Subcutaneous abdominal adipose tissue (tissue), 5 donors: ENCODE measurements around the gene BBLN.

Experiments
- H3K27ac ChIP-seq: one replicate; pipeline ENCODE4 v1.7.0; 2013; ENCODE audit warnings: low read depth, mild to moderate bottlenecking, inconsistent platforms, low read length, moderate library complexity
- H3K27me3 ChIP-seq, 5 donors: one replicate each; pipeline ENCODE4 v1.7.0; 2013; ENCODE audit warnings: low read length in 5 of 5, inconsistent platforms in 1 of 5; ENCODE audit not compliant: control insufficient read depth in 5 of 5, insufficient read depth in 4 of 5
- H3K36me3 ChIP-seq, 5 donors: one replicate each; pipeline ENCODE4 v1.7.0; 2013; ENCODE audit warnings: low read length in 5 of 5; ENCODE audit not compliant: control insufficient read depth in 5 of 5, insufficient read depth in 5 of 5
- H3K4me1 ChIP-seq, 5 donors: one replicate each; pipeline ENCODE4 v1.7.0; 2013; ENCODE audit warnings: low read length in 5 of 5, mild to moderate bottlenecking in 3 of 5, moderate library complexity in 1 of 5; ENCODE audit not compliant: control insufficient read depth in 5 of 5, insufficient read depth in 5 of 5
- H3K4me3 ChIP-seq, 5 donors: one replicate each; pipeline ENCODE4 v1.7.0; 2013; ENCODE audit warnings: low read length in 5 of 5, low read depth in 1 of 5
- H3K9ac ChIP-seq, 5 donors: one replicate each; pipeline ENCODE4 v1.7.0; 2013; ENCODE audit warnings: low read length in 5 of 5, mild to moderate bottlenecking in 4 of 5, moderate library complexity in 3 of 5
- H3K9me3 ChIP-seq, 5 donors: one replicate each; pipeline ENCODE4 v1.7.0; 2013; ENCODE audit warnings: low read length in 5 of 5; ENCODE audit not compliant: control insufficient read depth in 5 of 5
- donor health status: healthy.
- donor health status: healthy.
- donor health status: healthy.
- donor health status: healthy.
- donor health status: healthy.

The BBLN gene

GRCh38 chr9:128203707-128204551 lies 43.9 kb downstream of the BBLN start:
- H3K27ac ChIP-seq, result peak overlapping the region; percentile 10

DNA sequence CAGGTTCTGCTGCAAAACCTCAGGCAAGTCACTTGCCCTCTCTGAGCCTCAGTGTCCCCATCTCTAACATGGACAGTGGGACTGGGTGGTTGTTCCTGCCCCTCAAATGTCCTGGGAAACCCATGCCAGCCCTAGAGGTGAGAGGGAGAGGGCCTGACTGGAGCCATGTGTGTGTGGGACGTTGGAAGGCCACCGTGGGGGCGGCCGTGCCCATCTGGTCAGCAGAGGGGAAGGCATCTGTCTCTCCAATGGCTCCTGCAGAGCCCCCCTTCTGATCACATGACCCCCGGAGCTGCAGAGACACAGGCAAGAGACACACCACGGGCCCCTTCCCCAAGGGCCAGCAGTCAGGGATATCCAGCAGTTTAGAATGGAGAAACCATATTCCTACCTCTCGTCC lies 44.8 kb downstream of the BBLN start:
- Histone ChIP-seq H3K4me3 (peak overlapping the region in 4 of 5 donors; percentile 41 to 82 (median 68)), H3K27me3 (peaks cover 22 to 41% (median 27%) of the 10 kb centered on the region in 5 donors), H3K27ac (peak overlapping the region; percentile 10), H3K36me3 (no peaks in the 10 kb centered on the region), H3K4me1 (peaks cover 2 to 34% (median 22%) of the 10 kb centered on the region in 5 donors), H3K9me3 (no peaks in the 10 kb centered on the region), H3K9ac (peak overlapping the region in 3 of 5 donors; percentile 4 to 24 (median 23))

More at GRCh38 chr9:128203707-128204551, 43.9 kb downstream of the BBLN start:
- Histone ChIP-seq H3K4me3 (peak overlapping the region; percentile 41 to 82 (median 73)), H3K9me3 (no peaks in the 10 kb centered on the region), H3K9ac (peak overlapping the region in 3 of 5 donors; percentile 30 to 59 (median 51)), H3K36me3 (no peaks in the 10 kb centered on the region), H3K4me1 (peaks cover 0 to 34% (median 22%) of the 10 kb centered on the region in 5 donors), H3K27me3 (peaks cover 22 to 37% (median 27%) of the 10 kb centered on the region in 5 donors)

DNA sequence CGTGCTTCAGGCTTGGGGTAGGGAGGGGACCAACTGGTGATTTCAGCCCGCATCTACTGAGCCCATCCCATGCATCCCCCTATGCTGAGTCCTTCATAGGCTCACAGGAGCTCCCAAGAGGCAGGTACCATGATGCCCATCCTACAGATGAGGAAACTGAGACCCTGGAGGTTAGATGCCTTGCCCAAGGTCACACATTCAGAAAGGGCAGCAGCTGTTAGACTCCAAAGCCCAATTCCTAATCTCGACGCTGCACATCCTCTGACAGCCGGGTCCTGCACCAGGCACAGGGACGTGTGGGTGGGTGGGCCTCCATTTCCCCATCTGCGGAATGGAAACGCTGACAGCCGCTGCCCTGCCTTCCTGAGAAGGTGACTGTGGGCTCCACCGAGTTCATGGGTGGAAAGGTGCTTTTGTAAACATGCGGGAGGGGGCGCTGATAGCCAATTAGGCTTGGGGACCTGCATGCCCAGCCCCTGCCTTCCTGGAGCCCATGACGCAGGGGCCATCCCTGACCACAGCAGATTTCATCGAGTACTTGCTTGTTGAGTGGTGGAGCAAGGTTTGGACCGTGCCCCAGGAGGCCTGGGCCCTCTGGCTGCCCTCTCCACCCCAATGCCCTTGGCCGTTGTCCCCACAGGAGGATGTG lies 45.4 kb downstream of the BBLN start:
- H3K36me3 ChIP-seq, result no peaks in the 10 kb centered on the region
- peak overlapping the region in 1 of 5 donors; percentile 26 for H3K9ac ChIP-seq
- no peak overlapping the region for H3K27ac ChIP-seq
- H3K4me1 ChIP-seq, result peaks cover 2 to 34% (median 22%) of the 10 kb centered on the region in 5 donors
- H3K27me3 ChIP-seq, result peaks cover 22 to 41% (median 27%) of the 10 kb centered on the region in 5 donors
- no peak overlapping the region for H3K4me3 ChIP-seq
- no peaks in the 10 kb centered on the region for H3K9me3 ChIP-seq

DNA sequence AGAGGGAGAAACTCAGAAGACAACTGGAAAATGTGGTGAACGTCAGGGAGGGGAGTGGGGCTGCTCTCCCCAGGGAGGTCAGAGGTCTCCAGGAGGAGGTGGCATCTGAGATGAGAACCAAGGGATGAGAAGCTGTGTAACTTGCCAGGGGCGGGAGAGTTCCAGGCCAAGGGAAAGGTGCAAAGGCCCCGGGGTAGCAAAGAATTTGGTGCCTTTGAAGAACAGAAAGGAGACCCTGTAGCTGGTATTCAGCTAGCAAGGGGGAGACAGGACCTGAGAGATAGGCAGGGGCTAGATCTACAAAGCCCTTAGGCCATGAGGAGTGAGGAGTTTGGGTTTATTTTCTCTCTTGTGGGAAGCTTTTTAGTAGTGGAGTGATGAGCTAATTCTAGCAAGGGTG lies 46.4 kb downstream of the BBLN start:
- peaks cover 2 to 34% (median 22%) of the 10 kb centered on the region in 5 donors for H3K4me1 ChIP-seq
- no peak overlapping the region for H3K27ac ChIP-seq

DNA sequence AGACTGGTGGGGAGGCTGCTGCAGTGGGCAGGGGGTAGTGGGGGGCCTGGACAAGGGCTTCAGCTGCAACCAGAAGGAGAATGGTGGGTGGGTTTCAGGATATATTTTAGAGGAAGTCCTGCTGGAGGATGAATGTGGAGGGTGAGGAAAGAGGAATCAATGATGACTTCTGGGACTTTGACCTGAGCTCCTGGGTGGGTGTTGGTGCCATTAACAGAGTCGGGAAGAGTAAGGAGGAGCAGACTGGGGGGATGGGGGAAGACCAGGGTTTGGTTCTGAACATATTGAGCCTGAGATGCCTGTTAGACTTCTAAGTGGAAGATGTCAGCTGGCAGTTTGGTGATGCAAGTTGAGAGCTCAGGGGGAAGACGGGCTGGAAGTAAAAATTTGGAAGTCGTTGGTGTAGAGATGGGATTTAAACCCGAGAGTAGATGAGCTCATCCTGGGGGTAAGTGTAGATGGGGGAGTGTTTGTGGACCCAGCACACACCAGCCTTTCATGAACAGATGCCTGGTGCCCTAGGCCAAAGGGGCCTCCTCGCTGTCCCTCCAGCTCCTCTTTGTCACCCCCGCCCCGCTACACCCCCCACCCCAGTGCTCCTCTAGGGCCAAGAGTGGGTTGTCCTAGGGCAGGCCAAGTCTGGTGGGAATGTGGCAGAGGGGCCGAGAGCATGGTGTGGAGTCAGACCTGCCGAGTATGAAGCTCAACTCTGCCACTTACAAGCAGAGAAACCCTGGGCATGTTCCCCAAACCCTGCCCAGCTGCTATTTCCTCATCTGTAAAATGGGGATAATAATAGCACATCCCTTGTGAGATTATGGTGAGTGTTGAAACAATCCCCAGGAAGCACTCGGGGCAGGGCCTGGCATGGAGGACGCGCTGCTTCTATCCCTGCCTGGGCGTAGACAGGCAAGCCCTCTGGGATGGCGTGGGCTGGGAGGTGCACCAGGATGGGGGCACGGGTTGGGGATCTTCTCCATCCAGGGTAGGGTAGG lies 47.1 kb downstream of the BBLN start:
- H3K27ac ChIP-seq, result no peak overlapping the region
- peaks cover 22 to 48% (median 27%) of the 10 kb centered on the region in 5 donors for H3K27me3 ChIP-seq
- no peaks in the 10 kb centered on the region for H3K36me3 ChIP-seq
- no peak overlapping the region for H3K4me3 ChIP-seq
- peaks cover 2 to 34% (median 24%) of the 10 kb centered on the region in 5 donors for H3K4me1 ChIP-seq
- no peaks in the 10 kb centered on the region for H3K9me3 ChIP-seq
- no peak overlapping the region for H3K9ac ChIP-seq

More for the DNA sequence above, 46.4 kb downstream of the BBLN start:
- Histone ChIP-seq H3K9me3 (no peaks in the 10 kb centered on the region), H3K4me3 (no peak overlapping the region), H3K9ac (no peak overlapping the region), H3K36me3 (no peaks in the 10 kb centered on the region), H3K27me3 (peaks cover 22 to 45% (median 27%) of the 10 kb centered on the region in 5 donors)

DNA sequence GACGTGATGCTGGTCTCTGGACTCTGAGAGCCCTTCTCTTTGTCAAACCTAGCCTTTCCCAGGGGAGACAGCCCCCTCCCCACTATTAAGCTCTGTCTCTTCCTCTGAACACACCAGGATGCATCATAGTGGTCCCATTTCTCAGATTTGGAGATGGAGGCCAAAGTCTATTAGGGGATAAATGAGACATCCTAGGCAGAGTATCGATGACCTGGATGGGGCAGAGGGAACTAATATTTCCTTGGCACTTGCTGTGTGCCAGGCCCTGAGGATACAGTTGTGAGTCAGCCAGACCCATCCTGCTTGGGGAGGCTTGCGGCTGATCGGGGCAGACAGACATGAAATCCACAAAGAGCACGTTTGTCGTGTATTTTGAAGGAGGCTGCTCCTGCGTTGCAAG lies 48.3 kb downstream of the BBLN start:
- no peak overlapping the region for H3K4me3 ChIP-seq
- H3K9ac ChIP-seq, result no peak overlapping the region
- H3K36me3 ChIP-seq, result no peaks in the 10 kb centered on the region
- H3K4me1 ChIP-seq, result peaks cover 2 to 27% (median 19%) of the 10 kb centered on the region in 5 donors
- no peak overlapping the region for H3K27ac ChIP-seq
- H3K27me3 ChIP-seq, result peaks cover 22 to 48% (median 27%) of the 10 kb centered on the region in 5 donors
- no peaks in the 10 kb centered on the region for H3K9me3 ChIP-seq

- no peak overlapping the region for H3K9ac ChIP-seq
- H3K4me3 ChIP-seq, result no peak overlapping the region
- no peaks in the 10 kb centered on the region for H3K36me3 ChIP-seq
- H3K4me1 ChIP-seq, result peaks cover 2 to 22% (median 14%) of the 10 kb centered on the region in 5 donors
- peaks cover 18 to 46% (median 27%) of the 10 kb centered on the region in 5 donors for H3K27me3 ChIP-seq
- H3K27ac ChIP-seq, result no peak overlapping the region
- H3K9me3 ChIP-seq, result no peaks in the 10 kb centered on the region
Measured at GRCh38 chr9:128208946-128209669, 49.0 kb downstream of the BBLN start.

DNA sequence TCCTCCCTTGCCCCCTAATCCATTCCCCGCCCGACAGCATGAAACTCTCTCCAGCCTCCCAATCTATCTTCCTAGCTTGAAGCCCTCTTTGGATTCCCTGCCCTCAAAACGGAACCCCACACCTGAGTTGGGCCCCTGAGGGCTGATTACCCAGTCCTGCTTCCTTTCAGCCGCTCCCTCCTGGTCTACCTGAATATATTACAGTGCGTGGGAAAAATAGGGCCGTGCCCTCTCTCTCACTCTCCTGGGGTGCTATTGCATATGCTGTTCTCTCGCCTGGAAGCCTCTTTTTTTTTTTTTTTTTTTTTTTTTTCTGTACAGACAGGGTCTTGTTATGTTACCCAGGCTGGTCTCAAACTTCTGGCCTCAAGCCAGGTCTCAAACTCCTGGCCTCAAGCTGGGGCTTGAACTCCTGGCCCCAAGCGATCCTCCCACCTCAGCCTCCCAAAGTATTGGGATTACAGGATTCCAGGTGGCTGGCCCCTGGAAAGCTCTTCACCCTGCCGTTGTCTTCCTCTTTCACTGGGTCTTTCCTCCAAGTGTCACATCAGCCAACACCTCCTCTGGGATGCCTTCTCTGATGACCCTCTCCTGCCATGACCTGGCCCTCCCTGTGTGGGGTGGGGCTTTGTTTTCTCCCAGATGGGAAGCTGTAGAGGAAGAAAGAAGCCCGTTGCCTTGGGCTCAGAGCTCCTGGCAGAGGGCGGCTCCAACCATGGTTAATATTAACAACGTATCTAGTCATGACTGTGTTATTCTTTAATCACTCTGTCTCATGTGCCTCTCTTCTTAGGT lies 51.3 kb downstream of the BBLN start:
- Histone ChIP-seq H3K27ac (no peak overlapping the region), H3K9me3 (no peaks in the 10 kb centered on the region), H3K4me1 (peaks cover 0 to 29% (median 21%) of the 10 kb centered on the region in 5 donors), H3K27me3 (peaks cover 4 to 34% (median 11%) of the 10 kb centered on the region in 5 donors), H3K9ac (no peak overlapping the region), H3K36me3 (no peaks in the 10 kb centered on the region), H3K4me3 (no peak overlapping the region)
